GM12891 (cell line): ENCODE data around the gene NCKAP5.

Experiments
- PAX5 ChIP-seq: IDR thresholded peaks from 2 replicates; pipeline ENCODE4 v1.6.1; 2011; ENCODE audit warnings: low read length, moderate library complexity, mild to moderate bottlenecking; ENCODE audit not compliant: insufficient read depth, severe bottlenecking
- POLR2A ChIP-seq: IDR thresholded peaks from 2 replicates; pipeline ENCODE4 v1.6.1; 2011; ENCODE audit warnings: low read depth, low read length, control low read depth
- POLR2AphosphoS5 ChIP-seq: IDR thresholded peaks from 2 replicates; pipeline ENCODE4 v1.6.1; 2011; ENCODE audit warnings: low read depth, low read length, control low read depth
- POU2F2 ChIP-seq: IDR thresholded peaks from 2 replicates; pipeline ENCODE4 v1.6.1; 2011; ENCODE audit warnings: low read depth, mild to moderate bottlenecking, control low read depth, low read length, moderate library complexity
- SPI1 ChIP-seq: IDR thresholded peaks from 2 replicates; pipeline ENCODE4 v1.6.1; 2011; ENCODE audit warnings: low read depth, low read length, control low read depth
- TAF1 ChIP-seq: IDR thresholded peaks from 2 replicates; pipeline ENCODE4 v1.6.1; 2011; ENCODE audit warnings: low read depth, low read length, control low read depth

- TF ChIP-seq POLR2AphosphoS5 (no peak), POLR2A (no peak), SPI1 (no peak), TAF1 (no peak), POU2F2 (no peak), PAX5 (no peak)
Measured at GRCh38 chr2:133413863-133414262, 154.4 kb downstream of the NCKAP5 start.
